B cell (primary cell): ENCODE measurements around the gene CAGE1. TPM values are rescaled to one million over a fixed set of nuclear protein-coding genes. Genes with fewer than 3 reads are reported as not detected.
A peak's percentile ranks its signal among the peaks of the same experiment; 100 is the strongest.

ENCODE experiments used
- ATAC-seq: fragments of 200-7000 bp; cut with Tn5 transposase; one replicate; pipeline ENCODE4 v1.10.0; 2021; ENCODE audit warnings: low read depth, mild to moderate bottlenecking, moderate number of reproducible peaks, moderate library complexity
- CTCF ChIA-PET: fragments of 350-600 bp; sonication (Branson Sonifier 250); formaldehyde crosslinking; loops from one replicate; lab custom pipeline; 2021; ENCODE audit warnings: antibody characterized with exemption, inconsistent platforms; lab: Charles Lee
- POLR2A ChIA-PET: fragments of 350-600 bp; sonication (Branson Sonifier 250); formaldehyde crosslinking; loops from one replicate; lab custom pipeline; 2021; ENCODE audit warnings: antibody characterized with exemption; lab: Charles Lee
- DNase-seq: peaks from one replicate; pipeline ENCODE4 v3.0.0; 2013
- H2AFZ ChIP-seq: 2 replicates; pipeline ENCODE4 v1.6.1; 2012; ENCODE audit warnings: mild to moderate bottlenecking, low read depth, low read length; ENCODE audit not compliant: insufficient read depth, poor library complexity, severe bottlenecking
- H3K27ac ChIP-seq, 2 donors: 1 replicate in 1 of 2; 2 replicates in 1 of 2; pipeline ENCODE4 v1.5.1; 2012 to 2013; ENCODE audit warnings: low read length in 2 of 2, mild to moderate bottlenecking in 2 of 2, moderate library complexity in 1 of 2
- H3K27me3 ChIP-seq, 4 experiments: fragments of 200-600 bp in 1 of 4; sonication (generic) in 1 of 4; replicated peaks in 1 of 4; 1 replicate in 2 of 4; 2 replicates in 2 of 4; pipeline versions ENCODE4 v1.6.1 to v1.7.0; 2013 to 2016; ENCODE audit warnings: low read length in 3 of 4, mild to moderate bottlenecking in 2 of 4, mixed read lengths in 1 of 4, moderate library complexity in 1 of 4; ENCODE audit not compliant: insufficient read depth in 4 of 4, control insufficient read depth in 3 of 4; ENCODE audit errors: control extremely low read depth in 1 of 4
- H3K36me3 ChIP-seq, 2 experiments: replicated peaks in 1 of 2; 1 replicate in 1 of 2; 2 replicates in 1 of 2; pipeline versions ENCODE4 v1.6.1 to v1.7.1; 2013; ENCODE audit warnings: low read length in 1 of 2; ENCODE audit not compliant: insufficient read depth in 2 of 2, control insufficient read depth in 1 of 2; ENCODE audit errors: control extremely low read depth in 1 of 2, extremely low read depth in 1 of 2
- H3K4me1 ChIP-seq, 2 donors: fragments of 200-600 bp in 1 of 2; sonication (generic) in 1 of 2; 1 replicate in 1 of 2; 2 replicates in 1 of 2; pipeline versions ENCODE4 v1.5.1 to v1.6.1; 2013 to 2017; ENCODE audit warnings: low read length in 2 of 2; ENCODE audit not compliant: control insufficient read depth in 2 of 2, insufficient read depth in 2 of 2
- H3K4me2 ChIP-seq: replicated peaks from 2 replicates; pipeline ENCODE3; 2012; ENCODE audit warnings: mild to moderate bottlenecking, low read depth, low read length; ENCODE audit not compliant: poor library complexity, severe bottlenecking
- H3K4me3 ChIP-seq, 5 experiments: fragments of 200-600 bp in 1 of 5; sonication (generic) in 1 of 5; 1 replicate in 3 of 5; 2 replicates in 2 of 5; pipeline versions ENCODE4 v1.5.1 to v1.7.0; 2011 to 2016; ENCODE audit warnings: low read length in 4 of 5, mild to moderate bottlenecking in 4 of 5, low read depth in 2 of 5, control low read depth in 1 of 5, moderate library complexity in 1 of 5; ENCODE audit not compliant: insufficient read depth in 1 of 5; ENCODE audit errors: control extremely low read depth in 1 of 5, extremely low read depth in 1 of 5
- H3K79me2 ChIP-seq: fragments of 200-600 bp; sonication (generic); one replicate; pipeline ENCODE4 v1.6.0; 2016; ENCODE audit warnings: low read length; ENCODE audit not compliant: control insufficient read depth, insufficient read depth
- H3K9ac ChIP-seq: fragments of 200-600 bp; sonication (generic); 2 replicates; pipeline ENCODE4 v1.6.1; 2017; ENCODE audit warnings: mild to moderate bottlenecking, low read length, moderate library complexity
- H3K9me3 ChIP-seq, 3 donors: one replicate each; pipeline versions ENCODE4 v1.6.1 to v1.7.1; 2013; ENCODE audit warnings: low read length in 2 of 3; ENCODE audit not compliant: control insufficient read depth in 2 of 3, insufficient read depth in 1 of 3; ENCODE audit errors: control extremely low read depth in 1 of 3
- H4K20me1 ChIP-seq: 2 replicates; pipeline ENCODE4 v1.6.0; 2012; ENCODE audit warnings: mild to moderate bottlenecking, low read length; ENCODE audit not compliant: insufficient read depth, control insufficient read depth, poor library complexity, severe bottlenecking
- H3K27ac Mint-ChIP-seq: one replicate; pipeline ENCODE4 v1.8.0; 2021; ENCODE audit warnings: mixed read lengths
- H3K27me3 Mint-ChIP-seq: one replicate; pipeline ENCODE4 v1.8.0; 2021; ENCODE audit warnings: mixed read lengths
- H3K4me1 Mint-ChIP-seq: one replicate; pipeline ENCODE4 v1.8.0; 2021; ENCODE audit warnings: mixed read lengths
- H3K4me3 Mint-ChIP-seq: one replicate; pipeline ENCODE4 v1.8.0; 2021; ENCODE audit warnings: mixed read lengths
- H3K9me3 Mint-ChIP-seq: one replicate; pipeline ENCODE4 v1.8.0; 2022; ENCODE audit warnings: mixed read lengths; ENCODE audit not compliant: insufficient read depth
- CTCF ChIP-seq: fragments of 200-600 bp; IDR thresholded peaks from one replicate; pipeline ENCODE4 v1.8.0; 2022; ENCODE audit warnings: antibody characterized with exemption, mild to moderate bottlenecking
- EZH2 ChIP-seq: IDR thresholded peaks from 2 replicates; pipeline ENCODE4 v1.6.1; 2012; ENCODE audit warnings: borderline replicate concordance, low read depth, mild to moderate bottlenecking, moderate library complexity, low read length; ENCODE audit not compliant: insufficient read depth, poor library complexity, severe bottlenecking
- WGBS: methylation state at CpG from one replicate; pipeline ENCODE4 v1.1.5; 2013; ENCODE audit warnings: missing lambda C conversion rate; ENCODE audit not compliant: insufficient coverage; 5-methylcytosine and 5-hydroxymethylcytosine counted together
- intact Hi-C: fragments of 100-400 bp; cut with micrococcal nuclease; formaldehyde crosslinking; loops from one replicate; pipeline ENCODE4 v1.10.0; 2022
- polyA plus RNA-seq: library from polyadenylated mRNA; depleted of rRNA; stranded (reverse); fragments of >200 nt; gene quantifications from 2 replicates; pipeline ENCODE4 v1.2.3, GENCODE V29; 2012
- total RNA-seq, 2 donors: library from RNA; stranded (reverse); fragments of 120-200 nt in 1 of 2; gene quantifications; 1 replicate in 1 of 2; 2 replicates in 1 of 2; pipeline versions ENCODE4 v1.2.3 to v1.2.4, GENCODE V29; 2013 to 2022

The CAGE1 gene
- total and polyA plus RNA-seq, 2 donors (not counting 1 experiment from before 2014, with no cell fraction given): 0.13 to 0.34 TPM

GRCh38 chr6:7311917-7312615 is 77.5 kb downstream of the CAGE1 start:
- intact Hi-C loops: loop anchor here (2.0 kb wide), 1 partner anchor 791 kb away; the partner anchor contains the start of gene EEF1E1
- peak overlapping the region; percentile 88 for H3K27ac Mint-ChIP-seq

More at GRCh38 chr6:7311917-7312615, 77.5 kb downstream of the CAGE1 start:
- H3K27ac ChIP-seq: peak overlapping the region in 1 of 2 donors; percentile 84
- H3K27me3 ChIP-seq: no peaks in the 10 kb centered on the region
- no peak for ATAC-seq
- H3K4me3 Mint-ChIP-seq: peak overlapping the region; percentile 96
- H3K9ac ChIP-seq: peak overlapping the region; percentile 90
- peaks cover 43% of the 10 kb centered on the region for H3K4me1 Mint-ChIP-seq
- H3K9me3 ChIP-seq: peaks cover 0 to 4% (median 0%) of the 10 kb centered on the region in 3 donors
- no peak for DNase-seq
- no peak for TF ChIP-seq EZH2
- TF ChIP-seq CTCF: no peak
- CTCF ChIA-PET: interaction anchor here (1.6 to 2.9 kb wide), 2 partner anchors 34 to 37 kb away, joined by 3 to 7 read pairs; no protein-coding TSS in a partner anchor
- POLR2A ChIA-PET: interaction anchor here (0.6 to 2.6 kb wide), 4 partner anchors 35 to 1942 kb away, joined by 5 to 14 read pairs (median 6); partner anchors contain the start of genes CAGE1 and RIOK1
- peak overlapping the region; percentile 58 to 92 (median 90) for H3K4me3 ChIP-seq
- peaks cover 18 to 22% of the 10 kb centered on the region in 2 donors for H3K4me1 ChIP-seq
- no peaks in the 10 kb centered on the region for H3K27me3 Mint-ChIP-seq
- no peaks in the 10 kb centered on the region for H3K9me3 Mint-ChIP-seq
- H3K79me2 ChIP-seq: peaks cover 58% of the 10 kb centered on the region
- H3K4me2 ChIP-seq: peak overlapping the region; percentile 77
- peak overlapping the region; percentile 98 for H2AFZ ChIP-seq
- H4K20me1 ChIP-seq: peaks cover 21% of the 10 kb centered on the region
- H3K36me3 ChIP-seq: peaks cover 0 to 29% of the 10 kb centered on the region in 2 experiments
- WGBS: 6% methylated on average over 7 of the region's 17 CpGs
